Mesenchymal stem cell (in vitro differentiated cells and primary cell): Measurements from ENCODE around the gene NRIP2.

ENCODE experiments used
- DNase-seq: peaks from one replicate; pipeline ENCODE4 v3.0.0-alpha.2; 2013
- H2AFZ ChIP-seq: one replicate; pipeline ENCODE4 v1.6.1; 2013; ENCODE audit warnings: low read depth, mild to moderate bottlenecking, control low read depth, inconsistent platforms, low read length, moderate library complexity
- H2AK5ac ChIP-seq: 2 replicates; pipeline ENCODE4 v1.6.1; 2013; ENCODE audit warnings: low read length, moderate library complexity, mild to moderate bottlenecking, inconsistent platforms; ENCODE audit not compliant: severe bottlenecking
- H2BK120ac ChIP-seq: one replicate; pipeline ENCODE4 v1.6.1; 2013; ENCODE audit warnings: low read depth, mild to moderate bottlenecking, inconsistent platforms, low read length, moderate library complexity
- H2BK12ac ChIP-seq, 2 experiments: one replicate each; pipeline ENCODE4 v1.6.1; 2013; ENCODE audit warnings: inconsistent platforms in 2 of 2, low read length in 2 of 2, mild to moderate bottlenecking in 2 of 2, moderate library complexity in 2 of 2, control low read depth in 1 of 2
- H2BK15ac ChIP-seq: one replicate; pipeline ENCODE4 v1.6.1; 2013; ENCODE audit warnings: mild to moderate bottlenecking, low read depth, inconsistent platforms; ENCODE audit not compliant: poor library complexity, severe bottlenecking
- H2BK5ac ChIP-seq: 2 replicates; pipeline ENCODE4 v1.6.1; 2013; ENCODE audit warnings: low read depth, mild to moderate bottlenecking, low read length, control low read depth, inconsistent platforms; ENCODE audit not compliant: poor library complexity, severe bottlenecking
- H3K14ac ChIP-seq, 2 experiments: one replicate each; pipeline ENCODE4 v1.6.1; 2013; ENCODE audit warnings: inconsistent platforms in 2 of 2, low read length in 2 of 2, control low read depth in 1 of 2, mild to moderate bottlenecking in 1 of 2, moderate library complexity in 1 of 2
- H3K18ac ChIP-seq, 2 experiments: one replicate each; pipeline ENCODE4 v1.6.1; 2013; ENCODE audit warnings: inconsistent platforms in 2 of 2, low read length in 2 of 2, control low read depth in 1 of 2, low read depth in 1 of 2, mild to moderate bottlenecking in 1 of 2
- H3K23ac ChIP-seq, 2 experiments: one replicate each; pipeline ENCODE4 v1.6.1; 2013; ENCODE audit warnings: inconsistent platforms in 2 of 2, low read length in 2 of 2, mild to moderate bottlenecking in 2 of 2, moderate library complexity in 2 of 2, control low read depth in 1 of 2
- H3K27ac ChIP-seq: 2 replicates; pipeline ENCODE4 v1.5.1; 2013; ENCODE audit warnings: mild to moderate bottlenecking, moderate library complexity, low read length, control low read depth, inconsistent platforms; ENCODE audit not compliant: poor library complexity, severe bottlenecking
- H3K27me3 ChIP-seq, 2 experiments: 2 replicates each; pipeline versions ENCODE4 v1.6.1 to v1.7.0; 2013; ENCODE audit warnings: low read length in 2 of 2, mild to moderate bottlenecking in 2 of 2, moderate library complexity in 2 of 2, control low read depth in 1 of 2, inconsistent platforms in 1 of 2; ENCODE audit not compliant: control insufficient read depth in 1 of 2, insufficient read depth in 1 of 2
- H3K36me3 ChIP-seq, 2 experiments: 2 replicates each; pipeline versions ENCODE4 v1.6.1 to v1.7.0; 2013; ENCODE audit warnings: low read length in 2 of 2, control low read depth in 1 of 2, inconsistent platforms in 1 of 2, low read depth in 1 of 2, mild to moderate bottlenecking in 1 of 2; ENCODE audit not compliant: insufficient read depth in 2 of 2, control insufficient read depth in 1 of 2
- H3K4ac ChIP-seq, 2 experiments: one replicate each; pipeline ENCODE4 v1.6.1; 2013; ENCODE audit warnings: inconsistent platforms in 2 of 2, low read length in 2 of 2, mild to moderate bottlenecking in 2 of 2, moderate library complexity in 2 of 2, control low read depth in 1 of 2, low read depth in 1 of 2
- H3K4me1 ChIP-seq: 2 replicates; pipeline ENCODE4 v1.6.1; 2013; ENCODE audit warnings: low read depth, low read length, control low read depth; ENCODE audit not compliant: control insufficient read depth, insufficient read depth
- H3K4me2 ChIP-seq: 2 replicates; pipeline ENCODE4 v1.6.1; 2013; ENCODE audit warnings: low read length, mild to moderate bottlenecking, inconsistent platforms; ENCODE audit not compliant: poor library complexity, severe bottlenecking
- H3K4me3 ChIP-seq, 2 experiments: 2 replicates each; pipeline versions ENCODE4 v1.5.1 to v1.7.0; 2013; ENCODE audit warnings: low read length in 2 of 2, mild to moderate bottlenecking in 2 of 2, control low read depth in 1 of 2, low read depth in 1 of 2; ENCODE audit not compliant: insufficient read depth in 1 of 2
- H3K79me1 ChIP-seq: replicated peaks from 2 replicates; pipeline ENCODE4 v1.6.1; 2013; ENCODE audit warnings: mild to moderate bottlenecking, control low read depth, low read length, inconsistent platforms; ENCODE audit not compliant: poor library complexity, severe bottlenecking
- H3K9ac ChIP-seq: 2 replicates; pipeline ENCODE4 v1.7.0; 2013; ENCODE audit warnings: mild to moderate bottlenecking, low read length, moderate library complexity
- H3K9me3 ChIP-seq: 2 replicates; pipeline ENCODE4 v1.7.0; 2013; ENCODE audit warnings: mild to moderate bottlenecking, low read length; ENCODE audit not compliant: control insufficient read depth
- H4K8ac ChIP-seq: one replicate; pipeline ENCODE4 v1.6.1; 2013; ENCODE audit warnings: inconsistent platforms, mild to moderate bottlenecking, low read length, moderate library complexity
- H4K91ac ChIP-seq: one replicate; pipeline ENCODE4 v1.6.1; 2013; ENCODE audit warnings: mild to moderate bottlenecking, low read length, inconsistent platforms
- WGBS: methylation state at CpG from one replicate; pipeline ENCODE4 v1.1.7; 2013; ENCODE audit warnings: mixed read lengths; 5-methylcytosine and 5-hydroxymethylcytosine counted together

NRIP2 gene

GRCh38 chr12:2812290-2813213, 22.3 kb downstream of the NRIP2 start, which contains the start of gene ITFG2:
TSS of gene ITFG2 (plus strand) at chr12:2812668. CDS start at chr12:2812761, 93 bp downstream.
- Histone ChIP-seq H3K23ac (no peak within 1 kb of the TSS), H2BK12ac (peak within 1 kb of the TSS in 1 of 2 experiments; percentile 17), H2AFZ (peak within 1 kb of the TSS; percentile 86), H3K9ac (peak within 1 kb of the TSS; percentile 94), H3K9me3 (no peaks in the 10 kb centered on the region), H4K91ac (peak within 1 kb of the TSS; percentile 96), H4K8ac (peak within 1 kb of the TSS; percentile 100), H3K14ac (no peak within 1 kb of the TSS), H3K79me1 (peaks cover 23% of the 10 kb centered on the region), H3K4me3 (peak within 1 kb of the TSS; percentile 89 to 92), H3K4ac (peak within 1 kb of the TSS in 1 of 2 experiments; percentile 92), H2BK15ac (peak within 1 kb of the TSS; percentile 77), H2BK120ac (peak within 1 kb of the TSS; percentile 85), H2AK5ac (peak within 1 kb of the TSS; percentile 87), H3K36me3 (peaks cover 10 to 11% of the 10 kb centered on the region in 2 experiments), H3K27ac (peak within 1 kb of the TSS; percentile 99), H3K27me3 (no peaks in the 10 kb centered on the region), H2BK5ac (peak within 1 kb of the TSS; percentile 96), H3K4me2 (peak within 1 kb of the TSS; percentile 90), H3K4me1 (peaks cover 3% of the 10 kb centered on the region), H3K18ac (peak within 1 kb of the TSS; percentile 97 to 99)
- under 1% methylated on average over 48 of the region's 48 CpGs for WGBS
- peak; percentile 99 for DNase-seq

DNA sequence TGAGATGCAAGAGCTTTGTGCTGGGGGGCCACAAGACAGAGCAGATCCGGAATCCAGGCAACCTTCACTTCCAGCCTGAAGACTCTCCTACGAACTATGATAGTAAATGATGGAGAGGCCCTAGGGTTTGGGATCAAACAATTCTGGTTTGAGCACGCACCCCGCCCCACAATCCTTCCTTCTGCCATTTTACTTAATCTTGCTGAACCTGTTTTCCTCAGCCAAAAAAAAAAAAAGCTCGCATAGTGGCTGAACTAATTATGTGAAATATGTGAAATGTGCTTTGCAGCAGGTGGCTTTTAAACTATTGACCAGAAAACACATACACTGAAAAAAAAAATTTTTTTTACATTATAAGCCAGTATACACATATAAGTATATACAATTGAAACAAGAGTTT, 23.0 kb downstream of the NRIP2 start:
- Histone ChIP-seq H2BK15ac (no peak overlapping the region), H4K91ac (peak overlapping the region; percentile 7)

GRCh38 chr12:2806700-2807099, 28.1 kb downstream of the NRIP2 start:
- H4K91ac ChIP-seq, result no peak overlapping the region
- H2BK120ac ChIP-seq, result no peak overlapping the region
- no peak overlapping the region for H4K8ac ChIP-seq
- H3K14ac ChIP-seq, result no peak overlapping the region
- no peak overlapping the region for H3K23ac ChIP-seq
- H3K9ac ChIP-seq, result no peak overlapping the region
- H3K4me2 ChIP-seq, result no peak overlapping the region
- H3K4ac ChIP-seq, result no peak overlapping the region
- no peak overlapping the region for H2AK5ac ChIP-seq
- no peaks in the 10 kb centered on the region for H3K27me3 ChIP-seq
- H3K79me1 ChIP-seq, result peaks cover 7% of the 10 kb centered on the region
- H3K36me3 ChIP-seq, result peaks cover 12 to 30% of the 10 kb centered on the region in 2 experiments
- H3K4me1 ChIP-seq, result peaks cover 14% of the 10 kb centered on the region
- WGBS, result over 99% methylated on average over 6 of the region's 6 CpGs
- no peak overlapping the region for H2BK15ac ChIP-seq
- H3K27ac ChIP-seq, result no peak overlapping the region
- no peak for DNase-seq
- H2AFZ ChIP-seq, result no peak overlapping the region
- H2BK12ac ChIP-seq, result no peak overlapping the region
- no peak overlapping the region for H2BK5ac ChIP-seq
- no peaks in the 10 kb centered on the region for H3K9me3 ChIP-seq
- no peak overlapping the region for H3K4me3 ChIP-seq
- H3K18ac ChIP-seq, result no peak overlapping the region

More for the DNA sequence above, 23.0 kb downstream of the NRIP2 start:
- Histone ChIP-seq H3K23ac (no peak overlapping the region), H2AK5ac (peak overlapping the region; percentile 87), H3K79me1 (peaks cover 19% of the 10 kb centered on the region), H3K4me3 (peak overlapping the region in 1 of 2 experiments; percentile 92), H3K18ac (no peak overlapping the region), H3K27me3 (no peaks in the 10 kb centered on the region), H3K9ac (peak overlapping the region; percentile 94), H3K27ac (no peak overlapping the region), H2BK120ac (no peak overlapping the region), H3K14ac (no peak overlapping the region), H3K4ac (no peak overlapping the region), H3K36me3 (peaks cover 3 to 5% of the 10 kb centered on the region in 2 experiments), H2BK12ac (peak overlapping the region in 1 of 2 experiments; percentile 17), H3K4me2 (no peak overlapping the region), H3K9me3 (no peaks in the 10 kb centered on the region), H4K8ac (peak overlapping the region; percentile 45), H2BK5ac (no peak overlapping the region), H3K4me1 (peaks cover 3% of the 10 kb centered on the region), H2AFZ (no peak overlapping the region)
- 100% methylated on average over 3 of the region's 5 CpGs for WGBS
- DNase-seq, result no peak

DNA sequence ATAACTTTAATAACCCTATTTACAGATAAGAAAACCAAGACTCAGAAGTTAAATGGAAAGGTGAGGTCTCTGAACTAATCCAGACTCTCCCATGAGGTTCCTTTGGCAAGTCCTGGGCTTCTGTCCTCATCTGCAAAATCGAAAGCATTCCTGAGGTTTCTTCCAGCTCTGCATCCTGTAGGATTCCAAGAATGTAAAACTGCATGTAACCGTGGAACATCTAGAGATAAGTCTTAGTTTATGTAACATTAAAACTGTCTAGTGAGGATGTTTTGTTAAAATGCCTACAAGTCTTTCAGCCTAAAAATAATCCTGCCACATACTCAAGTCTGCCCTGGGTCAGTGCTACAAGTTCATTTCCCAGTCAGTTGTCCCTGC, 29.7 kb downstream of the NRIP2 start:
- Histone ChIP-seq H2BK120ac (no peak overlapping the region), H3K4me2 (peak overlapping the region; percentile 17), H2AFZ (no peak overlapping the region), H3K18ac (no peak overlapping the region), H3K4me3 (no peak overlapping the region), H3K36me3 (peaks cover 28 to 46% of the 10 kb centered on the region in 2 experiments), H3K23ac (no peak overlapping the region), H2BK12ac (no peak overlapping the region), H4K91ac (no peak overlapping the region), H3K14ac (no peak overlapping the region), H3K9me3 (no peaks in the 10 kb centered on the region), H2BK5ac (no peak overlapping the region), H3K79me1 (peaks cover 6% of the 10 kb centered on the region), H3K9ac (no peak overlapping the region), H3K27me3 (no peaks in the 10 kb centered on the region), H3K4me1 (peaks cover 12% of the 10 kb centered on the region), H2BK15ac (no peak overlapping the region), H3K27ac (peak overlapping the region; percentile 94), H2AK5ac (no peak overlapping the region), H3K4ac (no peak overlapping the region), H4K8ac (no peak overlapping the region)
- WGBS, result 86% methylated on average over 1 of the region's 2 CpGs
- peak; percentile 72 for DNase-seq
